IPS-18a (cell line): ENCODE measurements around the gene RASEF.

Experiments
- H3K27ac ChIP-seq: one replicate; pipeline ENCODE4 v1.5.1; 2013; ENCODE audit warnings: low read length
- H3K27me3 ChIP-seq: one replicate; pipeline ENCODE4 v1.6.1; 2013; ENCODE audit warnings: mild to moderate bottlenecking, low read length; ENCODE audit not compliant: control insufficient read depth, insufficient read depth
- H3K36me3 ChIP-seq: one replicate; pipeline ENCODE4 v1.6.1; 2013; ENCODE audit warnings: low read depth, low read length; ENCODE audit not compliant: control insufficient read depth
- H3K4me1 ChIP-seq: one replicate; pipeline ENCODE4 v1.6.1; 2013; ENCODE audit warnings: low read depth, low read length; ENCODE audit not compliant: control insufficient read depth
- H3K4me3 ChIP-seq: one replicate; pipeline ENCODE4 v1.5.1; 2013; ENCODE audit warnings: low read length
- H3K9ac ChIP-seq: one replicate; pipeline ENCODE4 v1.6.1; 2013; ENCODE audit warnings: mild to moderate bottlenecking, low read length, moderate library complexity
- H3K9me3 ChIP-seq: one replicate; pipeline ENCODE4 v1.6.1; 2013; ENCODE audit warnings: low read depth, low read length; ENCODE audit not compliant: control insufficient read depth

Gene RASEF

GRCh38 chr9:83029531-83030137, 33.3 kb downstream of the RASEF start:
- Histone ChIP-seq H3K36me3 (no peaks in the 10 kb centered on the region), H3K4me1 (no peaks in the 10 kb centered on the region), H3K9me3 (no peaks in the 10 kb centered on the region), H3K4me3 (no peak overlapping the region), H3K9ac (no peak overlapping the region), H3K27me3 (no peaks in the 10 kb centered on the region), H3K27ac (no peak overlapping the region)

- Histone ChIP-seq H3K36me3 (no peaks in the 10 kb centered on the region), H3K27ac (no peak overlapping the region), H3K4me1 (no peaks in the 10 kb centered on the region), H3K9me3 (no peaks in the 10 kb centered on the region), H3K4me3 (no peak overlapping the region), H3K9ac (no peak overlapping the region), H3K27me3 (no peaks in the 10 kb centered on the region)
Observed at GRCh38 chr9:83027153-83027891, 35.6 kb downstream of the RASEF start.

- Histone ChIP-seq H3K27ac (no peak overlapping the region), H3K9me3 (no peaks in the 10 kb centered on the region), H3K36me3 (no peaks in the 10 kb centered on the region), H3K27me3 (no peaks in the 10 kb centered on the region), H3K4me1 (no peaks in the 10 kb centered on the region), H3K9ac (no peak overlapping the region), H3K4me3 (no peak overlapping the region)
Observed at GRCh38 chr9:83024506-83025125, 38.3 kb downstream of the RASEF start.

GRCh38 chr9:83023151-83023550, 39.8 kb downstream of the RASEF start:
- Histone ChIP-seq H3K27me3 (no peaks in the 10 kb centered on the region), H3K36me3 (no peaks in the 10 kb centered on the region), H3K27ac (no peak overlapping the region), H3K9ac (no peak overlapping the region), H3K4me1 (no peaks in the 10 kb centered on the region), H3K4me3 (no peak overlapping the region), H3K9me3 (no peaks in the 10 kb centered on the region)

- H3K9me3 ChIP-seq: no peaks in the 10 kb centered on the region
- no peaks in the 10 kb centered on the region for H3K27me3 ChIP-seq
- H3K4me1 ChIP-seq: no peaks in the 10 kb centered on the region
- H3K27ac ChIP-seq: no peak overlapping the region
- no peak overlapping the region for H3K9ac ChIP-seq
- H3K36me3 ChIP-seq: no peaks in the 10 kb centered on the region
- no peak overlapping the region for H3K4me3 ChIP-seq
Observed at GRCh38 chr9:83020864-83021263, 42.1 kb downstream of the RASEF start.

GRCh38 chr9:83020327-83020726, 42.6 kb downstream of the RASEF start:
- Histone ChIP-seq H3K36me3 (no peaks in the 10 kb centered on the region), H3K9me3 (no peaks in the 10 kb centered on the region), H3K4me3 (no peak overlapping the region), H3K9ac (no peak overlapping the region), H3K27ac (no peak overlapping the region), H3K27me3 (no peaks in the 10 kb centered on the region), H3K4me1 (no peaks in the 10 kb centered on the region)

DNA sequence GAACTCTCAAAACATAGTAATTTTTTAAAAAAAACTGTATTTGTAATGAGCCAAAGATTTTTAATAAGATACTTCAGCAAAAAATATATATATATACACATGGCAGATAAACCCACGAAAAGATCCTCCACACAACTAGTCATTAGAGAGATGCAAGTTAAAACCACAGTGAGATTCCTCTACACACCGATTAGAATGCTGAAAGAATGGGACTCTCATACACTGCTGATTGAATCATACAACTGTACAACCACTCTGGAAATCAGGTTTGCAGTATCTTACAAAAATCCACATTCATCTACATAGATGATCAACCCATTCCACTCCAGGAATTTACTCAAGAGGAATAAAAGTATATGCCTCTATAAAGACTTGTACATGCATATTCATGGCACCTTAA, 43.7 kb downstream of the RASEF start:
- no peaks in the 10 kb centered on the region for H3K36me3 ChIP-seq
- no peaks in the 10 kb centered on the region for H3K4me1 ChIP-seq
- no peak overlapping the region for H3K4me3 ChIP-seq
- H3K27ac ChIP-seq: no peak overlapping the region
- H3K9me3 ChIP-seq: no peaks in the 10 kb centered on the region
- no peaks in the 10 kb centered on the region for H3K27me3 ChIP-seq
- no peak overlapping the region for H3K9ac ChIP-seq

GRCh38 chr9:83015897-83016296, 47.0 kb downstream of the RASEF start:
- H3K27me3 ChIP-seq: no peaks in the 10 kb centered on the region
- H3K9ac ChIP-seq: no peak overlapping the region
- no peak overlapping the region for H3K4me3 ChIP-seq
- H3K4me1 ChIP-seq: peaks cover 7% of the 10 kb centered on the region
- H3K9me3 ChIP-seq: no peaks in the 10 kb centered on the region
- H3K36me3 ChIP-seq: no peaks in the 10 kb centered on the region
- no peak overlapping the region for H3K27ac ChIP-seq

DNA sequence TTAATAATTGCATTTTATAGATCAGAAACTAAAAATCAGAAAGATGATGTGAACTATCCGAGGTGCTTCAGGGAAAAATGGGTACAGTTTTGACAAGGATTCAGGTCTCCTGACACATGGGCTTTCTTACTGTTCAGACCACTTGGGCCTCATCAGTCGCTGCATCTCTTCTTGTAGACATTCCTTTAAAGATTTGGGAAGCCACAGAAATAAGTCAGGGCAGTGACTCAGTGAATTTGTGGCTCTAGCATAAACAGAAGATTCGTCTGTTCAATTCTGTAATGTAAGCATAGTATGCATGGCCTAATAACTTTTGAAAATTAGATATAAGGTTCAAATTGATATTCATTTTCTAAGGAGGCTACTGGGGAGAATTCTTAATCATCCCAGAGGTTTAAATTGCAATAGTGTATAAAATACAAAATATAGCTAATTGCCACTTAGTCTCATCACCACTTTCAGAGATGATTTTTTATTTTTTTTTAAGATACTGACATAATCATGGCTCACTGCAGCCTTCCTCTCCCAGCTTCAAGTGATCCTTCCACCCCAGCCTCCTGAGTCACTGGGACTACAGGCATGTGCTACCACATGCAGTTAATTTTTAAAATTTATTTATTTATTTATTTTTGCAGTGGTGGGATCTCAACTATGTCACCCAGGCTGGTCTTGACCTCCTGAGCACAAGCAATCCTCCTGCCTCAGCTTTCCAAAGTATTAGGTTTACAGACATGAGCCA, 48.9 kb downstream of the RASEF start:
- no peak overlapping the region for H3K4me3 ChIP-seq
- H3K9me3 ChIP-seq: no peaks in the 10 kb centered on the region
- H3K27me3 ChIP-seq: no peaks in the 10 kb centered on the region
- H3K36me3 ChIP-seq: no peaks in the 10 kb centered on the region
- H3K27ac ChIP-seq: no peak overlapping the region
- H3K4me1 ChIP-seq: peaks cover 7% of the 10 kb centered on the region
- H3K9ac ChIP-seq: no peak overlapping the region

GRCh38 chr9:83012922-83013838, 49.8 kb downstream of the RASEF start:
- Histone ChIP-seq H3K9ac (no peak overlapping the region), H3K4me1 (peaks cover 7% of the 10 kb centered on the region), H3K4me3 (no peak overlapping the region), H3K9me3 (no peaks in the 10 kb centered on the region), H3K27ac (no peak overlapping the region), H3K36me3 (no peaks in the 10 kb centered on the region), H3K27me3 (no peaks in the 10 kb centered on the region)
